Neutrophil (primary cell): Measurements from ENCODE around the gene PPFIBP2.

Experiments used
- H3K27ac ChIP-seq: fragments of 200-600 bp; sonication (generic); 2 replicates; pipeline ENCODE4 v1.5.1; 2016; ENCODE audit warnings: mild to moderate bottlenecking, moderate library complexity
- H3K27me3 ChIP-seq: fragments of 200-600 bp; sonication (generic); 2 replicates; pipeline ENCODE4 v1.6.0; 2016; ENCODE audit warnings: mild to moderate bottlenecking
- H3K36me3 ChIP-seq: fragments of 200-600 bp; sonication (generic); 2 replicates; pipeline ENCODE4 v1.5.1; 2017
- H3K4me1 ChIP-seq, 2 experiments: fragments of 200-600 bp in 1 of 2; sonication (generic) in 1 of 2; 1 replicate in 1 of 2; 2 replicates in 1 of 2; pipeline versions ENCODE4 v1.5.1 to v1.6.1; 2013 to 2016; ENCODE audit warnings: low read depth in 1 of 2, low read length in 1 of 2, mild to moderate bottlenecking in 1 of 2, moderate library complexity in 1 of 2; ENCODE audit not compliant: control insufficient read depth in 1 of 2, insufficient read depth in 1 of 2
- H3K4me3 ChIP-seq, 2 experiments: fragments of 200-600 bp in 1 of 2; sonication (generic) in 1 of 2; 1 replicate in 1 of 2; 2 replicates in 1 of 2; pipeline ENCODE4 v1.5.1; 2013 to 2016; ENCODE audit warnings: low read depth in 1 of 2, low read length in 1 of 2, mild to moderate bottlenecking in 1 of 2, moderate library complexity in 1 of 2
- H3K9me3 ChIP-seq: fragments of 200-600 bp; sonication (generic); 2 replicates; pipeline ENCODE4 v1.5.1; 2016
- TF ChIP-seq, protein P1 (sequence below): fragments of 200-600 bp; sonication (generic); IDR thresholded peaks from 2 replicates; pipeline ENCODE4 v1.5.1; 2016; ENCODE audit warnings: antibody characterized with exemption

PPFIBP2 gene

DNA sequence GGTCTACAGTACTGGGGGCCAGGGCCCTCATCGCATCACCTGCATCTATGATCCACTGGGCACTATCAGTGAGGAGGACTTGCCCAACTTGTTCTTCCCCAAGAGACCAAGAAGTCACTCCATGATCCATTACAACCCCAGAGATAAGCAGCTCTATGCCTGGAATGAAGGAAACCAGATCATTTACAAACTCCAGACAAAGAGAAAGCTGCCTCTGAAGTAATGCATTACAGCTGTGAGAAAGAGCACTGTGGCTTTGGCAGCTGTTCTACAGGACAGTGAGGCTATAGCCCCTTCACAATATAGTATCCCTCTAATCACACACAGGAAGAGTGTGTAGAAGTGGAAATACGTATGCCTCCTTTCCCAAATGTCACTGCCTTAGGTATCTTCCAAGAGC is 3.8 kb upstream of the PPFIBP2 start:
- H3K27me3 ChIP-seq, result peaks cover 10% of the 10 kb centered on the region
- H3K36me3 ChIP-seq, result no peaks in the 10 kb centered on the region
- no peak overlapping the region for H3K4me3 ChIP-seq
- H3K4me1 ChIP-seq, result peaks cover 20 to 27% of the 10 kb centered on the region in 2 experiments
- no peak overlapping the region for H3K27ac ChIP-seq
- TF ChIP-seq, protein P1, sequence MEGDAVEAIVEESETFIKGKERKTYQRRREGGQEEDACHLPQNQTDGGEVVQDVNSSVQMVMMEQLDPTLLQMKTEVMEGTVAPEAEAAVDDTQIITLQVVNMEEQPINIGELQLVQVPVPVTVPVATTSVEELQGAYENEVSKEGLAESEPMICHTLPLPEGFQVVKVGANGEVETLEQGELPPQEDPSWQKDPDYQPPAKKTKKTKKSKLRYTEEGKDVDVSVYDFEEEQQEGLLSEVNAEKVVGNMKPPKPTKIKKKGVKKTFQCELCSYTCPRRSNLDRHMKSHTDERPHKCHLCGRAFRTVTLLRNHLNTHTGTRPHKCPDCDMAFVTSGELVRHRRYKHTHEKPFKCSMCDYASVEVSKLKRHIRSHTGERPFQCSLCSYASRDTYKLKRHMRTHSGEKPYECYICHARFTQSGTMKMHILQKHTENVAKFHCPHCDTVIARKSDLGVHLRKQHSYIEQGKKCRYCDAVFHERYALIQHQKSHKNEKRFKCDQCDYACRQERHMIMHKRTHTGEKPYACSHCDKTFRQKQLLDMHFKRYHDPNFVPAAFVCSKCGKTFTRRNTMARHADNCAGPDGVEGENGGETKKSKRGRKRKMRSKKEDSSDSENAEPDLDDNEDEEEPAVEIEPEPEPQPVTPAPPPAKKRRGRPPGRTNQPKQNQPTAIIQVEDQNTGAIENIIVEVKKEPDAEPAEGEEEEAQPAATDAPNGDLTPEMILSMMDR, result no peak
- H3K9me3 ChIP-seq, result no peaks in the 10 kb centered on the region

DNA sequence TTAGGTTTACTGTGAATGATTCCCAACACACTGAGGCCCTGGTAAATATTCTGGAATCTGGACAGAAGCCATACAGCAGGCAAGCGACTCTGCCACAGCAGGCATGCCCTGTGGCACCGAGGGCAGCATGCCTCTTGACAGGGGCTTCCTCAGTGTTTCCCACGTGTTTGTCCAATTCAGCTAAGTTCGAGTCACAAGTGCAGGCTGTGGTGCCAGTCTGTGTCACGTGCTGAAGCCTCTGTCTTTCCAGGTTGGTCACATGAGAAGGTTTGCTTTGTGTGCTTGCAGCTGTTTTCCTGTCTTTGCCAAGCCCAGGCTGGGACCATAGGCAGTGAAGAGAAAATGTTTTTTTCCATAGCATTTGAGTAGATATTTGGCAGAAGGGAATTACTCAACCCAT is 2.4 kb upstream of the PPFIBP2 start:
- peaks cover 20 to 27% of the 10 kb centered on the region in 2 experiments for H3K4me1 ChIP-seq
- peaks cover 25% of the 10 kb centered on the region for H3K27me3 ChIP-seq
- no peaks in the 10 kb centered on the region for H3K36me3 ChIP-seq
- H3K9me3 ChIP-seq, result no peaks in the 10 kb centered on the region
- H3K4me3 ChIP-seq, result no peak overlapping the region
- no peak overlapping the region for H3K27ac ChIP-seq
- TF ChIP-seq, protein P1, result no peak

DNA sequence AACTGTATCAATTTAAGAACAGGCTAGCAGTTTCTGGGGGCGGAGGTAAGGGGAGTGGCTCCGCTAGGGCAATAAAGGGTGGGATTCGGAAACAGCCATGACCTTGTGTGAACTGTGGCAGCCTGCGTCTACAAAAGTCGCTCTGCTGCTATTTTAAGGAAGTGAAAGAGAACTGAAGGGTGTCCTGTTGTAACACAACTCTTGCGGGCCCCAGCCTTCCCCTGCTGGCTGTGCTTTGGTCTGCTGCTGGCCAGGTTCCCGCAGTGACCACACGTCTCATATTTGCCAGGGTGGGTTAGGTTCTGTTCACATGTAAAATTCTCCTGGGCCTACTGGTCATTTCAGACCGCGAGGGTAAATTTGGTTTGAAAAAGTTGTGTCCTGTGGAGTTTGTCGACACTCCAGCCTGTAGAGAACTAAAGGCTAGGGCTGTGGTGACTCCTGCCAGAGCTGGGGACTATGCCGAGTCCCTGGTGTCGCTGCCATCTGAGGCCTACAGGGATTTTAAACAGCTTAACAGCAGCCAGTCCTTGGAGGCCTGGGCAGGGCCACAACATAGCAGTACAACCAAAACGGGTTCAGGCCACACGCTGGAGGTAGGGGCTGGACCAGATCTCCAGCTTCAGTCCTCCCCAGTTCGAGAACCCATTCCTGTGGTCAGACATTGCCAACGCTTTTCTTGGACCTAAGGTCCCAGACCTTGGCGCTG is 1.1 kb upstream of the PPFIBP2 start:
- Histone ChIP-seq H3K36me3 (no peaks in the 10 kb centered on the region), H3K27ac (peak overlapping the region; percentile 85), H3K27me3 (peaks cover 37% of the 10 kb centered on the region), H3K4me1 (peaks cover 20 to 27% of the 10 kb centered on the region in 2 experiments), H3K9me3 (no peaks in the 10 kb centered on the region), H3K4me3 (peak overlapping the region; percentile 91 to 92)
- TF ChIP-seq, protein P1, result peak; percentile 57

DNA sequence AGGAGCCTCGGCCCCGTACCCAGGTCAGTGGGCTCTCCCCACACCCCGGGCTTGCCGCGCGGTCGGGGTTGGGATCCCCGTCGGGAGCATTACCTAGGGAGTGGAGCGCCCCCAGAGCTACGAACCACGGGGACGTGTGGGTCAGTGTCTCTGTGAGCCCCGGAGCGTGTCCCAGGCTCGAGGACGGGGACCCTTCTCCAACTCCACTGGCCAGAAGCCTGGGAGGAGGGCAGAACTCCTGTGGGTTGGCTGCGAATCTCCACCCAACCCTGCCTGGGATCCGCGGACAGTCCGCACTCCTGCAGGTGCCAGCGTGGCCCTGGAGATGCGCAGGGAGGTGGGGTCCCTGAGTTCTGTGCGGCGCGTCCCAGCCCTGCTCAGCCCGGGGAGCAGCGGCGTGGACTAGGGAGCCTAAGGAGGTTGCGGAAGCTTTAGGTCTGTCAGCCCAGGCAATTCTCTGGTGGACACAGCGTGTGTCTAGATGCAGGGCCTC is 346 bp downstream of the PPFIBP2 start:
- Histone ChIP-seq H3K27me3 (peaks cover 43% of the 10 kb centered on the region), H3K27ac (peak overlapping the region; percentile 85), H3K9me3 (no peaks in the 10 kb centered on the region), H3K36me3 (no peaks in the 10 kb centered on the region), H3K4me1 (peaks cover 20 to 27% of the 10 kb centered on the region in 2 experiments), H3K4me3 (peak overlapping the region; percentile 91 to 92)
- TF ChIP-seq, protein P1, result no peak

DNA sequence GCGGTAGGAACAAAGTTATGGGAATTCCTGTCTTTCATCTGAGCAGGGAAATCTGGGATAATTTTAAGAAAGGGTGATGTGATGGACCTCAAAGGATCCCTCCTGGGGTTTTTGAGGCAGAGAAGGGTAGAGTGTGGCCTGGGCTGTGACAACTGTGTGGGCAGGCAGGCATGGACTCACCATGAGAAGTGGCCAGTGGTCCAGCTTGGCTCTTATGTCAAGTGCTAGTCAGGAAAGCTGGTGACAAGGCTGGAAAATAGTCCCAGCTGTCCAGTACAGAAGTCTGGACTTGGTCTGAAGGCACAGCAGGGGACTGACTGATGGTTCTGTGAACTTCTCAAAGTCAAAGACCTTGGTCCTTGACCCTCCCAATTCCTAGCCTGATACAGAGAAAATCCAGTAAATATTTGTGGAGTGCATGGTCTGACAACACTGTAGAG is 1.7 kb downstream of the PPFIBP2 start:
- TF ChIP-seq, protein P1, result no peak
- no peaks in the 10 kb centered on the region for H3K9me3 ChIP-seq
- no peaks in the 10 kb centered on the region for H3K36me3 ChIP-seq
- H3K27me3 ChIP-seq, result peaks cover 43% of the 10 kb centered on the region
- peaks cover 20 to 27% of the 10 kb centered on the region in 2 experiments for H3K4me1 ChIP-seq
- H3K27ac ChIP-seq, result no peak overlapping the region
- H3K4me3 ChIP-seq, result no peak overlapping the region
